ENCODE results near the gene STXBP6.
"Not testable (repeated sequence)": the region's sequence is repeated elsewhere in the genome, so short reads cannot be mapped to it uniquely, and the experiment has no call there.

The STXBP6 gene

DNA sequence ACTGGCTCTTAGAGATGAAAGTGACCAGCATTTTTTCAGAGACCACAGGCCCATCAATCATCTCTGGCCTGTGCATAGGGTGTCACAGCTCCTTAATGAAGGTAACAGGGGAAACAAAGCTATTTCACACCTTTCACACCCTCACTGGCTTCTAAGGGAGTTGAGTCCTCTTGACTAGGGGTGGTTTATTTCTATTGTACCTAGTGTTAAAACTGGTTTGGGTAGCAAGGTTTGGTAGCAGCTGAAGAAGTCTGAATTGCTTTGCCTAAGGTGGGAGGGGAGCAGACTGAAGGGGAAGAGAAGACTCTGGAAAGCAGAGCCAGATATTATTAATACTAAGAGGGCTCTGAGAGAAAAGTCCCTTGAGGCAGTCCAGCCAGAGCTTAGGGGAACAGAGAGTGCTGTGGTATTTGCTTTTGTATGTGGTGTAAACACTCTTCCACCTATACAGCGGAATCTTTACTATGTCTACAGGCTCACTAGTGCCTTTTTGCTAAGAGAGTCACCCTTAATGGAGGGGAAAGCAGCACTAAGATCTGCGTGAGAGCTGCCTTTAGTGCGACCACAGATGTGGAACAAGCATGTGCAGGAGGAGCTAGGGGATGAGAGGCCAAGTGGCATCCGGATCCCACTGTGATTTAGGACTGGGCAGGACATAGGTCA is 95.8 kb downstream of the STXBP6 start:
- no peak for DNase-seq (ENCODE audit: low spot score)

DNA sequence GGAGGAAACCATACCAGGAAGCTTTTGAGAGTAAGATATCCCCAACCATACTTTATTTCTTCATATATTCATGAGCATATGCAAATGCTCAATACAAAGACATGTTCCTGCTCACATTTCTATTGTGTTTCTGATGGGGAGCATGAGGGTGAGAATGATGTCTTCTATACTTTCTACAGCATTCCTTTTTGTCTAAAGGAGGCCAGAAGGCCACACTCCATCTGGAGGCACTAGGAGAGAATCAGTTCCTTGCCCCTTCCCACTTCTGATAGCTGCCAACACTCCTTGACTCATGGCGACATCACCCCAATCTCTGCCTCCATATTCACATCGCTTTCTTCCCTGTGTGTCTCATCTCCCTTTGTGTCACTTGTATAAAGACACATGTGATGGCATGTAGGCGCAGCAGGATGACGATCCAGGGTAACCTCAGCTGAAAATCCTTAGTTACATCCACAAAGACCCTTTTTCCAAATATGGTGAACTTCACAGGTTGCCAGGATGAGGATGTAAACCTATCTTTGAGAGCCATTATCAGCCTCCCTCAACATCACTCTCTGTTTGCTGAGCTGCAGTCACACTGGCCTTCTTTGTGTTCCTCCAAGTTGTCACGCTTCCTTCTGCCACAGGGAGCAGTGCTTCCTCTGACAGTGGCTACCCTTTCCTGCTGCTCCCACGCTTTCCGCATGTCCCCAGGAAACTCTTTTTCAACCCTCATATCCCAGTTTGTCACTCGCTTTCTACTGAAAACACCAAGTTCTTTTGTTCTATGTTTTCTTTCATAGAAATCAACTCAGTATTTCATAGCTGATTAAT is 96.9 kb downstream of the STXBP6 start:
- DNase-seq (ENCODE audit: low spot score) = no peak

DNA sequence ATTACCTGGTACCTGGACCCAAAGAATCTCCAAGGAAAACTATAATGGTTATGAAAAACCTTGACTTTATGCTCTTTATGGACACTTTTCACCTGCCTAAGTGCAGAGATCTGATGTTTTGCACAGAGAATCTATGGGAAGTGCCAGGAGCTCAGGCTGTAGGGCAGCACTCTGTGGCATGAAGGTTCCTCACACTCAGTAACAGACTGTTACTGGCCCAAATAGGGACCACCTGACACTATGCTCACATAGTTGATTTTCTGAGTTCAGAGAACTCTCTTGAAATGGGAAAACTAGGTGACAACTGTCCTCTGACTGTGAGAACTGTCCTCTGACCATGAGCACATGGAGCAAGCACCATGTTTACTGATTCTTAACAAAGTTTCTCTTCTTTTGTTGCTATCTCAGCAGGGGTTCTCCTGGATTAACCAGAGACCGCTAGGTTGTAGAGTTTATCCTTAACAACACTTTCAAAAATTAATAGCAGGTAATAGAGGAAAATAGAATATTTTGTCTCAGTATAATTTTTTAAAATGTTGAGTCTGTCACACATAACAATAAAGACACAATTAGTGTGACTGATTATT is 101.6 kb downstream of the STXBP6 start:
- DNase-seq (ENCODE audit: low spot score) = no peak

DNA sequence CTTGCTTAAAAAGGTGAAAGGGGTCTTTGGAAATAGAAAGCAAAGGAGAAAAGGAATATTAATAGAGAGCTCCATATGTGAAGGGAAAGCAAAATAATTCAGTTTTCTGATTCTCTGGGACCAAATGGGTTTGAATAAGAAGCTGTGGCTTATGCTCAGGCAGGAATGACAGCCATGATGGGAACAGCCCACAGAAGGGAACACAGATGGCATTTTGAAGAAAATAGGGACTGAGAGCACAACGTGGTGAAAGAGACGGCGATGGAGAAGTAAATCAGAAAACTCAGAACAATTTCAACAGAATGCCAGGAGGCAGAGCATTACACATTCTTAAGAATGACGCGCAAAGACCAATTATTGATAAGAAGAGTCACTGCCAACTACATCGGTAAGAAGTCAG is 102.8 kb downstream of the STXBP6 start:
- DNase-seq (ENCODE audit: low spot score) = no peak

DNA sequence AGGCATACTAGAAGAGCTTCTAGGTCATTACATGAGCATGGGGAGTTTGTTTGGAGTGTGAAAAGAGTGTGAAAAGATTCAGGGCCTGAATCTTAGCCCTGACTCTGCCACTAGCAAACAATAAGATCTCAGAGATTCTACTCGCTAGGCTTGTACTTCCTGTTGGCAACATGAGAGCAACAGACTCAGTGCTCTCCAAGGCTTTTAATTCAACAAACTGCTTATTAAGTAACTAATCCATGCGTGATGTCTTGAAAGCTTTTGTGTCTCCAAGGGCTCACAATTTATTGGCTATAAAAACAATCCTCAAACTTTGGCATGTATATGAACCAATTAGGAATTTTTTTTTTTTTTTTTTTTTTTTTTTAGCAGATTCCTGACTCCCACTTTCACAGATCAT is 105.1 kb downstream of the STXBP6 start:
- no peak for DNase-seq (ENCODE audit: low spot score)

DNA sequence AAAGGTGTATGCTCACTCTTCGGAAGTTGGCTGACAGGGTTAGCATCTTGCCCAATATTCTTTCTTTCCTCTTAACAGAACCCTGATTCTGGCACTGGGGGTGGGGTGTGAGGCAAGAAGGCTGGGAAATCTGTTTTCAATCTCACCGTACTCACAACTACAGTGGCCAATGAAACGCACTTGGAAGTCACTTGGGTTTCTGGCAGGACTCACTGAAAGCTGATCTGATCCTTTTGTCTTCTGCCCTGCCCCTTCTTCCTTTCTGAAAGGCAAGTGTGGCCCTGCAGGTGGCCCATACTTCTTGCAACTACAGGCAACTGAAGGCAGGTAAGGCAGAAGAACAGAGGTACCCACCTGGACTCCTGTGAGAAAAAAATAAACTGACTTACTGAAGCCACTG is 106.9 kb downstream of the STXBP6 start:
- DNase-seq (ENCODE audit: low spot score) = no peak

DNA sequence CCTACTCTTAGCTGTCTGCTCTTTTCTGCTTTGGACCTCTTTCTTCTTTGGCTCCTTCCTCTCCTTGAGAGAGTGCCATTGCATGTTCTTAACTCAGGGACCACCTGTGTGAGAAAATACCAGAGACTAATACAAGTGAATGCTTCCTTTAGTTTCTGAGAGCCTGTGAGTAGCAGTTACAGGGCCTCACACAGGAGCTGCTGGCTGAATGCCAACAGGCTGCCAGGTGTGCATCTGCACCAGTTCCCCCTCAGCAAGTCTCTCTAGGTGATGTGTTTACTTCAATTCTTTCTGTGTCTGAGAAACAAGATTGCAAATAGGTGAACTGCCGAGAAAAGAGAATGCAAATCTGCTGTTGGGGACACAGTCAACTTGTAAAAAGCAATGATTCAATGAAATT is 108.2 kb downstream of the STXBP6 start:
- DNase-seq (ENCODE audit: low spot score) = no peak

DNA sequence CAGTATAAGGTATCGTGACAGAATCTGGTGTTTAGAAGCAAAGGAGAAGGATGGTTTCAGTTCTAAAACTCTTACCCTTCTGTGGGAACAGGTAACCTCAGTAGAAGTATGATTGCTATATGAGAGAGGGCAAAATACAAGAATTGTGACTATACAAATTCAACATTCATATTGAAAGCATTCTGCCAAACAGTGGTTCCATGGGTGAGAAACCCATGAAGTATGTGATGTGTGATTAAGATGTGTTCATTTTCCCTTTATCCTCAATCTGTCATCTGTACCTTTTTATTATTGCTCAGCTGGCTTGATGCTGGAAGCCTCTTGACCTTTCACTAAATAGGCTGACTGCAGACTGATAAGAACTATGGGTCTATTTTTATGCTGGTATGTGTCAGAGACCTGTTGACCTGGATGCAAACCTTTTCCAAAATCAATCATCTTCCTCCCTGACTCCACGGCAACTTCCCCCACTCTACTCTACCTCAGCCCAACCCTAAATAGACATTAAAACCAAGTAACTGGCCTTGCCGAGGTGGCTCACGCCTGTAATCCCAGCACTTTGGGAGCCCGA is 109.6 kb downstream of the STXBP6 start:
- DNase-seq (ENCODE audit: low spot score) = no peak

DNA sequence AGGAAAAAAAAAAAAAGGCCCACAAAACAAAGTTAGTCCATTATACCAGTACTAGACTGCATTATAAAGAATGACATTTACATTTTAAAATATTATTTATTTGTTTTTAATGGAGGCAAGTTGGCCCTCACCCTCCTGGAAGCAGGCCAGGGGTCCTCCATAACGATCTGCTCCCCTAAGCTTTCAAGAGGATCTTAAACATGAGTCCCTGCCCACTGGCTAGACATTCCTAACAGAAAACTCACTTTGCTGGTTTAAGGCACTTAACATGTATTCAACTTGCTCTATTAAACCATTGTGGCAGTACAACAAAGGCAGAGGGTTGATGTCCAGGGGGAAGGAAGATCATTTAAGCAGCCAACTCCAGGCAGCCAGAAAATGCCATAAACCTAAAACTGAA is 111.4 kb downstream of the STXBP6 start:
- DNase-seq (ENCODE audit: low spot score) = no peak

DNA sequence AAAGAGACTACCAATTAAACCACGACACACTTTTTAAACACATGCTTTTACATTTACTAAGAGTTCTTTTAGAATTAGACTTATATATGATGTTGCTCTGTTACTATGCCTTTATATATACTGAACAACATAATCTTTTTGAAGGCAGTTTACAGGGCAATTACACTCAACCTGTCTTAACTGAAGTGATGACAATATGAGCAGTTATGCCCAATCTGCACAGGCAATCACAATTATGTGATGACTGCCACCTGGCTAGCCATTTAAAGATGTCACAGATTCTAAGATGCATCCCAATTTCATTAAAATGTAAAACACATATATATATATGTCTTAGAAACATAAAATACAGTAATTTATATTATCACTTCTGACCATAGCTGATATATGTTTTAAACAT is 112.6 kb downstream of the STXBP6 start:
- DNase-seq (ENCODE audit: low spot score) = no peak

DNA sequence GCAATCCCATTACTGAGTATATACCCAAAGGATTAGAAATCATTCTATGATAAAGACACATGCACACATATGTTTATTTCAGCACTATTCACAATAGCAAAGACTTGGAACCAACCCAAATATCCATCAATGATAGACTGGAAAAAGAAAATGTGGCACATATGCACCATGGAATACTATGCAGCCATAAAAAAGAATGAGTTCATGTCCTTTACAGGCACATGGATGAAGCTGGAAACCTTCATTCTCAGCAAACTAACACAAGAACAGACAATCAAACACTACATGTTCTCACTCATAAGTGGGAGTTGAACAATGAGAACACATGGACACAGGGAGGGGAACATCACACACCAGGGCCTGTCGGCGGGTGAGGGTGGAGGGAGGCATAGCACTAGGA is 113.2 kb downstream of the STXBP6 start:
- not testable (repeated sequence) for DNase-seq (ENCODE audit: low spot score)

DNA sequence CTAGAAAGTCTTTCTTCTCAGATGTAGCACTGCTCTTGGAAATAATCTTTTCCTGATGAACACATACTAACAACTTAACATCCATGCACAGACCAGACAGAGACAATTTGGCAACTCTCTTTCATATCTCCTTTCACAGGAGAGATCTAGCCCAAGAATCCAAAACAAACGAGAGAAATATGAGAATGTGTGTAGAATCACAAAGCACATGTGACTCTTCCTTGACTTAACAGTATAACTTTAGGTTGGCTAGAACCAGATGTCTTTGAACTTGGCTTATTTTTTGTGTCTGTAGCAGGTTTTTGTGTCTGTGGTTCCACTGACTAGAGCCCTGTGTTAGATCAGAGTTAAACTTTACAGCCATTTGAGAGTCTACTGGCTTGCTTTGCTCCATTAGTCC is 114.2 kb downstream of the STXBP6 start:
- DNase-seq (ENCODE audit: low spot score) = no peak

DNA sequence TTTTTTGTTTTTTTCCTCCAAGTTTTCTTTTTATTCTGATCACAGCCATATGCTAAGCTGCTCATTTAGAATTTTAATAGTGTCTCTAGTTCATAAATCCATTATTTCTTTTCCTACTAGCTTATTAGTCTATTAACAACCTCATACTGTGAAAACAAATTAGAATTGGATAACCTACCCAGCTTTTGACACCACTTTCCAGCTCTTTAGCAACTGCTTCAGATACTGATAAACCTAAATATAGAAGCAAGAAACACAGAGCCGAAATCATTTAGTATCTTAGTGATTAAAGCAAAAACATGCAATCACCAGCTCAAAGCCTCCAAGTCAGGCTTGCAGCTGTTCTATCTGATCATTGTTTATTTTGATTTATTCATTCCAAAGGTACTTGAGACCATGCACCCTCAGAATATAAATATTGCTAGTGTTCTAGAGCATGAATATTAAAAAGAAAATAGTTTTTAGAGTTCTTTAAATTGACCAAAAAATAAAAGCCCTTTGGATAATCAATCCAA is 121.5 kb downstream of the STXBP6 start:
- no peak for DNase-seq (ENCODE audit: low spot score)

DNA sequence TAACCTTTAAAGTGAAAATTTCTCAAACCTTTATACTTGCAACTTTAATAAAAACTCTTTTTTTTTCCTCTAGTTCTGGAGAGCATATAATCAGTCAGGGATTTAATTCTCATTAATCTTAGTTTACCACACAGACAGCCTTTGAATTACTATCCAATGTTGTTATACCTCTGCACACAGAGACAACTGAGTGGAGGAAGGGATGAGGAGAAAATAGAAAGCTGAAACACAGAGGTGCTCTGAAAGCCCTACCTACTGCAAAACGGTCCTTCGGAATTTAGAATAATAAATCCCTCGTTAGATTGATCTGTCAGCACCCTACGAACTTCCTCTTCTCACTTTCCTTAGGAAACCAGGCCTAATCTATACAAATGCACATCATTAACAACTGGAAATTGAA is 122.1 kb downstream of the STXBP6 start:
- no peak for DNase-seq (ENCODE audit: low spot score)

DNA sequence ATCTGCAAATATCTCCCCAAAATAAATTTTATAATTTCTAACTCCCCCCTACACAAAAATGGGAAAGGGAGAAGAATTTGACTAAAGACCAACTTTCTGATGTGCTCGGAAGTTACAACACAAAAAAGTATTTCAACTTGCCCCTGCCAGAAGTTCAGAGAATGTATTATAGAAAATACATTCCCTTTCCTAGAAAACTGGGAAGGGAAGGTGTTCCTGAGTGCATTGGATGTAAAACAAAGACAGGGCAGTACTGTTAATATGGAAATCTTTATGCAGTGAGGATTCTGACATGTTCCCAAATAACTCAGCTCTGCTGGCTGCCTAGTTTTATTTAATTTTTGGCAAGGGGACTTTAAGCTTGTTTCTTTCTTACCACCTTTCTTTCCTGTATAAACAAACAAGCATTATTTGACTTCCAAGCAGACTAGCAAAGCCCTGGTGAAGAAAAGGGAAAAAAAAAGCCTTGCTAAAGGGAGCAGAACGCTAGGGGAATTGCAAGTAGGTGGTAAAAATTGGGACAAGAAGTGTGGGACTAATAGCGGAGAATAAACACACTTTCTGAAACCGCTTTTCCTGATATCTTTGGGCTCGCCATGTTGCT is 124.1 kb downstream of the STXBP6 start:
- no peak for DNase-seq (ENCODE audit: low spot score)

DNA sequence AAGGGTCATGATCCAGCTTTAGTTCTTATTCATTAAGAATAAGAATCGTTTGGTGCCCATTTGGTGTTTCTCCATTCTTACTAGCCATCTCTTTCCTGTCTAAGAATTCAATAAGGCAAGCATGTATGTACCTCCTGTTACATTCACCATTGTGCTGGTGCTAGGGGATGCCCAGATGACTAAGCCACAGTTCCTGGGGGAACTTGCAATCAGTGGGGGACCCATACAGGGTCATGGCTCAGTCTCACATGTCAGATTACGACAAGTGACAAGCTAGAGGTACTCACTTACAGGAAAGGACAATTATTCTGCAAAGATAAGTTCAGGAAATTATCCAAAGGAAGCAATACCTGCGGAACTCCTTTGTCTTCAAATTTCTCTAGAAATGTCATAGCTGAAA is 125.4 kb downstream of the STXBP6 start:
- DNase-seq (ENCODE audit: low spot score) = no peak

DNA sequence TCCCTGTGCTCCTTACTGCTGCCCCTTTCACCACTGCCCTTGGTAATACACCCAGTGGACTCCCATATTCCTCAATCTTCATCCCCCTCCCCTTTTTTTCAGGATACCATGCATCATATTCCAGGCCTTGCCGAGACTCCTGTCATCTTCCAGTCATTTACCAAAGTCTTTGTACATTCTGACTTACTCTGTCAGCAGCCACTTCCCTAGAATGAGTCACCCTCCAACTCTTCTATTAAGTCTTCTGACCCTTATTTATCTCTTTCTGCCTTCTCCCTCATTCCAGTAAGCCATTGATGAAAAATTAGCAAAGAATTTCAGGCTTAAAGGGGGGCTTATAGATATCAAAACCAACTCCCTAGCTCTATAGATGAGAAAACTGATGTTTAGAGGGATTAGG is 128.0 kb downstream of the STXBP6 start:
- no peak for DNase-seq (ENCODE audit: low spot score)

DNA sequence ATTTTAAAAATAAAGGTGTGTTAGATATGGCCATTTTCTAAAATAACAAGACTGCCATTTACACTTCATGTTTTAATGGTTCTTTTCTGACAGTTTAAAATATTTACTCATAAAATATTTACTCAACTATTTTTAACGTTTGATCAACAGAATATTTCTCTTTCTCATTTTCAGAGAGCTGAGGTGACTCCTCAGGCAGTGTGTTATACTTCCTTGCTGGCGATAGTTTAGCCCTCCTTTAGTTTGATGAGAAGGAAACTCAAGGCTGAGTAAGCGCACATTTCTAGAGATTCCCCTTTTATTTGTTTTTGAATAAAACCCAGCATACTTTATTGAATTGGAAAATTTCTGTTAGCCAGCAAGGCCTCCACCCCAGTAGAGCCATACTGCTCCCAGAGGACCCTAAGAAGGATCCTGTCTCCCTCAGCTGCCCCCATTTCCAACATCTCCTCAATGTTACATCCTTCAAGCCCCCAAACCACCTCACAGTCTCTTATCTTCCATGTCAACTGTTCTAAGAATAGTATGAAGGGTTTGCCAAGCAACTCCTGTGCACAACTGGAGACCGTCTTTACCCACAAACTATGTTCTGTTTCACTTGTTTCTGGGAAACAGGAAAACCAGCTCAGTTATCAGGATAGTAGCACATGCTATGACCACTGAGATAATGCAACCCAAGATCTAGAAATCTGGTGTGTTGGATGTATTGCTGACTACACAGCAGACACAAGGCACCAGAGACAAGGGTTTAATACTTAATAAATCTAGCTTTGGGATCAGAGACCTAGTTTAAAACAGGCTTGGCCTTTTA is 129.5 kb downstream of the STXBP6 start:
- no peak for DNase-seq (ENCODE audit: low spot score)

DNA sequence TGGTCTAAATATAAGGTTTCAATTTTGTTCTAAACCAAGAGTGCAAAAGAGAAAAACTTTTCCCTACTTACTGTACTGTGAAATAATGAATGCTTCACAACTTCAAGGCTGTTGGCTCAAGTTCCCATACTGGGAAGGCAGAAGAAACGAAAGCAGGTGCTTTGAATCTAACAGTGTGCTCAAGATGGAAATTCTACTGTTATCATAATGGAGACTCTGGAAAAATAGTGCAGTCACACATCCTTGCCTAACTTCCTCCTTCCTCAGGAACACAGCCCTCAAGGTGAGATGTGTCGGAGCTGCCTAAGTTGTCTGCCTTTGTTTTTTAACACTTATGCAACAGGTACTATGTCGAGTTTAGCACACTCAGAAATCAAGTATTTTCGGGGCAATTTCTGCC is 131.1 kb downstream of the STXBP6 start:
- DNase-seq (ENCODE audit: low spot score) = no peak

DNA sequence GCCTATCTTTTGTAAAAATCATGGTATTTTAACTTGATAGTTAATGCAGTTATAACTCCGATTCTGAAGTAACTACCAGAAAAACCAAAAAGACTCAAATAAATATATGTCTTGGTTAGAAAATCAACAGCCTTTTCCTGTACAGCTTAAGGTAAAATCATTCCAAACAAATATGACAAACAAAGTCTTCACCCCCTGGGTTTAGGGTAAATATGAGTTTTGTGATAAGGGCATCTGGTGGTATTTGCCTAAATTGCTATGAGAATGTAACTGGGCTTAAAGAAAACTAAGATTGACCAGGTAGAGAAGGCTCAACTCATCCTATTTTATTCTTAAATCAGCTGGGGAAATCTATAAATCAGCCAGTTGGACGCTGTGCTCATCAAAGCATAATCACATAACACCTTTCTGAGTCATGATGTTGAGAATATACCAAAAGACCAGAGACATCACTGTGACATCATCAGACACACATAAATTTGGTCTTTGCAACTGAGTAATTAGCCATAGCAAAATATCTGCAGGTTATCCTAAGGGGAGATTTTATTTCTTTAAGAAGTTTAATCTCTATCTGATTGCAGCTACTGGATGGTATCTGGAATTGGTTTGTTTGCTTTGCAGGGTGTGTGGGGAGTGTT is 133.9 kb downstream of the STXBP6 start:
- no peak for DNase-seq (ENCODE audit: low spot score)

DNA sequence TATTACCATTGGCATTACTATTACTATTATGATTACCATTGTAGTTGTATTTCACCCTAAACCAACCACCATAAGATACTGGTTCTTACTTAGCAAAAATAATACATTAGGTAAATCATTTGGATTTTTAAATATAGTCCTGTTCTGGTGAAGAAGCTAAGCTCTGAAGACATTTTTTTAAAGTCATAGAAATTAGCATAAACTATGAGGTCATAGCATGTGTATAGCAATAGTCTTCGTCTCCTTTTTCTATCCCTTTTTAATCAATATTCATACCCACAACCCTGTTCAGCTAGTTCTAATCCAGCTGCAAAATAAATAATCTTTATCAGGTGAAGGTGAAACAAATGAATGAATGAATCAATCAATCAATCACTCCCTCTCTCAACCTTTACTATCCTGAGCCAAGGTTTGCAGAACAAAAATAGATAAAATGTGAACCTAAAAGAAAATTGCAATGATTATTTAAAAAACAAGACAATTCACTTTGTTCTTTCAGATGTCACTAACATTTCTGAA is 134.5 kb downstream of the STXBP6 start:
- no peak for DNase-seq (ENCODE audit: low spot score)

Measured in HuH-7.5 (cell line).